ENCODE results near the gene CABP7. TPM values are rescaled to one million over a fixed set of nuclear protein-coding genes. Genes with fewer than 3 reads are reported as not detected.
"Not testable (repeated sequence)": the region's sequence is repeated elsewhere in the genome, so short reads cannot be mapped to it uniquely, and the experiment has no call there.

CABP7 gene
- total RNA-seq, 1 experiment from 2014 or later, result not detected

DNA sequence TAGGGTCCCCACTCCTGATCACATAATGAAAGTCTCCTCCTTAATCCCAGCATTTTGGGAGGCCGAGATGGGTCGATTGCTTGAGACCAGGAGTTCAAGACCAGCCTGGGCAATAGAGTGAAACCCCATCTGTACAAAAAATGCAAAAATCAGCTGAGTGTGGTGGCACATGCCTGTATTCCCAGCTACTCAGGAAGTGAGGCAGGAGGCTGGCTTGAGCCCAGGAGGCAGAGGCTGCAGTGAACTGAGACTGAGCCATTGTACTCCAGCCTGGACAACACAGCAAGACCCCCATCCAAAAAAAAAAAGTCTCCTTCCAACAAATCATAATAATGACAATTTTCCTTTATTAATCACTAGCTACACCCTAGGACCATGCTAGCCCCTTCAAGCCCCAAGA lies 31.9 kb downstream of the CABP7 start:
- no peak overlapping the region for H3K4me3 Mint-ChIP-seq (ENCODE audit: low read depth, unreplicated experiment)
- peaks cover 9% of the 10 kb centered on the region for H3K4me1 Mint-ChIP-seq (ENCODE audit: low read depth, unreplicated experiment)
- H3K27me3 Mint-ChIP-seq (ENCODE audit: unreplicated experiment), result no peaks in the 10 kb centered on the region
- no TSS peak for BruUV-seq (replicated peaks)
- H3K9me3 Mint-ChIP-seq (ENCODE audit: low read depth, unreplicated experiment), result no peaks in the 10 kb centered on the region
- TF ChIP-seq, protein P1, sequence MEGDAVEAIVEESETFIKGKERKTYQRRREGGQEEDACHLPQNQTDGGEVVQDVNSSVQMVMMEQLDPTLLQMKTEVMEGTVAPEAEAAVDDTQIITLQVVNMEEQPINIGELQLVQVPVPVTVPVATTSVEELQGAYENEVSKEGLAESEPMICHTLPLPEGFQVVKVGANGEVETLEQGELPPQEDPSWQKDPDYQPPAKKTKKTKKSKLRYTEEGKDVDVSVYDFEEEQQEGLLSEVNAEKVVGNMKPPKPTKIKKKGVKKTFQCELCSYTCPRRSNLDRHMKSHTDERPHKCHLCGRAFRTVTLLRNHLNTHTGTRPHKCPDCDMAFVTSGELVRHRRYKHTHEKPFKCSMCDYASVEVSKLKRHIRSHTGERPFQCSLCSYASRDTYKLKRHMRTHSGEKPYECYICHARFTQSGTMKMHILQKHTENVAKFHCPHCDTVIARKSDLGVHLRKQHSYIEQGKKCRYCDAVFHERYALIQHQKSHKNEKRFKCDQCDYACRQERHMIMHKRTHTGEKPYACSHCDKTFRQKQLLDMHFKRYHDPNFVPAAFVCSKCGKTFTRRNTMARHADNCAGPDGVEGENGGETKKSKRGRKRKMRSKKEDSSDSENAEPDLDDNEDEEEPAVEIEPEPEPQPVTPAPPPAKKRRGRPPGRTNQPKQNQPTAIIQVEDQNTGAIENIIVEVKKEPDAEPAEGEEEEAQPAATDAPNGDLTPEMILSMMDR (IDR thresholded peaks at IDR 0.05; ENCODE audit: unreplicated experiment), result no peak
- intact Hi-C loops (cut with micrococcal nuclease; ENCODE audit: unreplicated experiment), result no loop called here
- no peak overlapping the region for H3K27ac Mint-ChIP-seq (ENCODE audit: unreplicated experiment)
- DNase-seq, result no peak
- CTCF ChIA-PET, result no interaction called here
- peaks cover 5% of the 10 kb centered on the region for H3K36me3 Mint-ChIP-seq (ENCODE audit: insufficient read depth, unreplicated experiment)

DNA sequence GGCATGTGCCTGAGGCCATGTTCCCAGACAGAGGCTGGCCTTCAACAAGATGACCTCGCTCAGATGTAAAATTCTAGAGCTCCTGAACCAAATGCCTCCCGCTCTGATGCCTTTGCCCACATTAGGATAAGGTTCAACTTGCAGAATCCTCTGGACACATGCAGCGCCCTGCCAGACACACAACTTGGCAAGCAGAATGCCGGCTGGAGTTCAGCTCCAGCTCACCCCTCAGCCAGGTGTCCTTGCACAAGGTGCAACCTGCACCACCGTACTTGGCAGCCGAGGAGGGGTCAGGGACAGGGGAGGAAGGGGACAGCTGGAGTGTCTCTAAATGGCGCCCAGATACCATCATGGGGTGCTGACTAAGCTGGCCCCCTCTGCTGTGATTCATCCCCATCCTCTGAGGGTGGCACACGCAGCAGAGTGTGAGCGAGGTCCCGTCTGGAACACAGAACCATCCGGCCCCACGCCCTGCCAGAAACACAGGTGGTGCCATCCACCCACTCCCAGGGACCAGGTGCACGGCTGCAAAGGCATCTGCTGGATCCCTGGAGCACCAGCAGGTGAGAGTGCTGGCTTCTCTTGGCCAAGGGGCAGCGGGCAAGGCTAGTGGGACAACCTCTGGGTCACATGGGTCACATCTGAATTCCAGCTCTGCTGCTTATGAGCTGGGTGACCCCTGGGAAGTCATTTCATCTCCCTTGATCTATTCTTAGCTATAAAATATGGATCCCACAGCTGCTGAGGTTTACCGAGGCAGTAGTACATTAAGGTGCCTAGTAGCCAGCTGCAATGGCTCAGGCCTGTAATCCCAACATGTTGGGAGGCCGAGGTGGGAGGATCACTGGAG lies 34.2 kb downstream of the CABP7 start:
- CTCF ChIA-PET, result no interaction called here
- Mint-ChIP-seq H3K4me3 (ENCODE audit: low read depth, unreplicated experiment) (no peak overlapping the region), H3K4me1 (ENCODE audit: low read depth, unreplicated experiment) (peaks cover 9% of the 10 kb centered on the region), H3K27ac (ENCODE audit: unreplicated experiment) (no peak overlapping the region), H3K36me3 (ENCODE audit: insufficient read depth, unreplicated experiment) (no peaks in the 10 kb centered on the region), H3K9me3 (ENCODE audit: low read depth, unreplicated experiment) (no peaks in the 10 kb centered on the region), H3K27me3 (ENCODE audit: unreplicated experiment) (no peaks in the 10 kb centered on the region)
- intact Hi-C loops (cut with micrococcal nuclease; ENCODE audit: unreplicated experiment), result no loop called here
- TF ChIP-seq, protein P1 (IDR thresholded peaks at IDR 0.05; ENCODE audit: unreplicated experiment), result no peak
- no TSS peak for BruUV-seq (replicated peaks)
- no peak for DNase-seq

DNA sequence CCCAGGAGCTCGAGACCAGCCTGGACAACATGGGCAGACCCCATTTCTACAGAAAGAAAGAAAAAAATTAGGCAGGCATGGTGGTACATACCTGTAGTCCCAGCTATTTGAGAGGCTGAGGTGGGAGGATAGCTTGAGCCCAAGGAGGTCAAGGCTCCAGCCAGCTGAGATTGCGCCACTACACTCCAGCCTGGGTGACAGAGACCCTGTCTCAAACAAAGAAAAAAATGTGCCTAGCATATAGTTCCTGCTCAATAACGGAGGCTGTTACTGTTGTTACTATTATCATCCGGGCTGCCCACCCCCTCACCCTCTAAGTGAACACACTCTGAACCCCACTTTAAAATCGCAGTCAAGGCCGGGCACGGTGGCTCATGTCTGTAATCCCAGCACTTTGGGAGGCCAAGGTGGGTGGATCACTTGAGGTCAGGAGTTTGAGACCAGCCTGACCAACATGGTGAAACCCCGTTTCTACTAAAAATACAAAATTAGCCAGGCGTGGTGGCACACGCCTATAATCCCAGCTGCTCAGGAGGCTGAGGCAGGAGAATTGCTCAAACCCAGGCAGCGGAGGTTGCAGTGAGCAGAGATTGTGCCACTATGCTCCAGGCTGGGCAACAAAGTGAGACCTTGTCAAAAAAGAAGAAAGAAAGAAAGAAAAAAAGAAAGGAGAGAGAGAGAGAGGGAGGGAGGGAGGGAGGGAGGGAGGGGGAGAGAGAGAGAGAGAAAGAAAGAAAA lies 35.0 kb downstream of the CABP7 start:
- intact Hi-C loops (cut with micrococcal nuclease; ENCODE audit: unreplicated experiment); H3K36me3 Mint-ChIP-seq (ENCODE audit: insufficient read depth, unreplicated experiment): not testable (repeated sequence)

DNA sequence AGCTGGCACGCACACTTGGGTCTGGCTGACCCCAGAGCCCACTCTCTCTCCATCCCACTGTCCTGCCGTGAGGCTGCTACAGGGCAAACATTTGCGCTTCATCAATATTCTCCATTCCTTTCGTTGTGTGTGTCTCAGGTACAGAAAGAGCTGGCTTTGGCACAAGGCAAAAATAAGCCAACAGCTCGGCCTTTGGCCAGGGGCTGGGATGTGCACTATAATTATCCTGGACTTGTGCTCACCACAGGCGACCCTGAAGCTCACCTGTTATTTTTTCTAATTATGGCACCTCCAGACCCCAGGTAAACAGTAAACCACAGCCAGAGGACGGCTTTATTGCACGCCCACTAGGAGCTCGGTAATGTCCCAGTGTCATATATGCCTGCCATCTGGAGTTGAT lies 36.1 kb downstream of the CABP7 start:
- no peaks in the 10 kb centered on the region for H3K27me3 Mint-ChIP-seq (ENCODE audit: unreplicated experiment)
- DNase-seq, result no peak
- TF ChIP-seq, protein P1 (IDR thresholded peaks at IDR 0.05; ENCODE audit: unreplicated experiment), result no peak
- no peak overlapping the region for H3K27ac Mint-ChIP-seq (ENCODE audit: unreplicated experiment)
- H3K4me1 Mint-ChIP-seq (ENCODE audit: low read depth, unreplicated experiment), result peaks cover under 1% of the 10 kb centered on the region
- intact Hi-C loops (cut with micrococcal nuclease; ENCODE audit: unreplicated experiment), result no loop called here
- H3K9me3 Mint-ChIP-seq (ENCODE audit: low read depth, unreplicated experiment), result no peaks in the 10 kb centered on the region
- no peak overlapping the region for H3K4me3 Mint-ChIP-seq (ENCODE audit: low read depth, unreplicated experiment)
- CTCF ChIA-PET, result no interaction called here
- no peaks in the 10 kb centered on the region for H3K36me3 Mint-ChIP-seq (ENCODE audit: insufficient read depth, unreplicated experiment)
- BruUV-seq (replicated peaks), result no TSS peak

More for the DNA sequence above, 35.0 kb downstream of the CABP7 start:
- H3K4me1 Mint-ChIP-seq (ENCODE audit: low read depth, unreplicated experiment); CTCF ChIA-PET; H3K9me3 Mint-ChIP-seq (ENCODE audit: low read depth, unreplicated experiment); H3K27ac Mint-ChIP-seq (ENCODE audit: unreplicated experiment); BruUV-seq (replicated peaks); H3K4me3 Mint-ChIP-seq (ENCODE audit: low read depth, unreplicated experiment); DNase-seq; H3K27me3 Mint-ChIP-seq (ENCODE audit: unreplicated experiment): not testable (repeated sequence)

All from Calu3 (cell line).